Activated T-cell treated with anti-CD3 and anti-CD28 coated beads, Interleukin-2, amount 50 U/mL, for 1 hour (primary cell): ENCODE data around the gene IFNA1.
"Not testable (repeated sequence)": the region's sequence is repeated elsewhere in the genome, so short reads cannot be mapped to it uniquely, and the experiment has no call there.

Experiments used
- DNase-seq: peaks from one replicate; pipeline ENCODE4 v3.0.0-alpha.2; 2020

The IFNA1 gene

GRCh38 chr9:21449312-21449711 is 9.1 kb downstream of the IFNA1 start:
- DNase-seq, result not testable (repeated sequence)

DNA sequence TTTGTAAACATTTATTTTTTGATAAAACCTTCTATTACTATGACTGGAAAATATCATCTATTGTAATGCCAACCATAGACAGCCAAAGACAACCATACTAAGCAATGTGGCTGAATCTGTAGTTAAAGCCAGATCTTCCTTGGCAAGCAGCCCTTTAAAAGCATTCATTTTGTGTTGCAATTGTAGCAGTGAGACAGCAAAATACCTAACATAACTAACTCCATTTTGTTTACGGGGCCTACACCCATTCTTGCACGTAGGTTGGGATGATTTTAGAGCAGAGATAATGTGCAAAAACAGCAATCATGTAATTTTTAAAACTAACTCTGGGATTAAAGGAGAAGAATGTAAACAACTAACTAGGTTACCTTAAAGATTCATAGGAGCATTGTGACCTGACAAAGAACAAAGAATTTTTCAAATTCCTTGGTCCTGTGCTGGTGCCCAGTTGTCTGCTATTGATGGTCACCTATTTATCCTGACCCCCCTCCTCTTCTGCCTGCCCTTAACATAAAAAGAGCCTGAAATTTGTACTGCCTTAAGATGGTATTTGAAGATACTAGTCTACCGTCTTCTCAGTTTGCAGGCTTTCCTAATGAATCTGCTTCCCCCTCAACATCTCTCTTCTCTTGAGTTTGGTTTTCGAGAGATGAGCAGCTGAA is 10.6 kb downstream of the IFNA1 start:
- DNase-seq, result no peak

DNA sequence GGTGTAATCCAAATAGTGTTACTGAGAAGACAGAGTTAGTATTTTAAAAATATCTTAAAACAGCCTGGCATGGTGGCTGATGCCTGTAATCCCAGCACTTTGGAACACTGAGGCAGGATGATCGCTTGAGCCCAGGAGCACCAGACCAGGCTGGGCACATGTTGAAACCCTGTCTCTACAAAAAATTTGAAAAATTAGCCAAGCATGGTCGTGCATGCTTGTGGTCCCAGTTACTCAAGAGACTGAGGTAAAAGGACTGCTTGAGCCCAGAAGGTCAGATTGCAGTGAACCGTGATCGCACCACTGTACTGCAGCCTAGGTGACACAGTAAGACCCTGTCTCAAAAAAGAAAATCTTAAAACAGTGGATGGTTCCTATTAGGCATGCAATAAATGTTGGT is 12.4 kb downstream of the IFNA1 start:
- DNase-seq, result no peak

- no peak for DNase-seq
Observed at GRCh38 chr9:21454149-21454548, 13.9 kb downstream of the IFNA1 start.

GRCh38 chr9:21455320-21455719 is 15.1 kb downstream of the IFNA1 start:
- DNase-seq, result no peak

DNA sequence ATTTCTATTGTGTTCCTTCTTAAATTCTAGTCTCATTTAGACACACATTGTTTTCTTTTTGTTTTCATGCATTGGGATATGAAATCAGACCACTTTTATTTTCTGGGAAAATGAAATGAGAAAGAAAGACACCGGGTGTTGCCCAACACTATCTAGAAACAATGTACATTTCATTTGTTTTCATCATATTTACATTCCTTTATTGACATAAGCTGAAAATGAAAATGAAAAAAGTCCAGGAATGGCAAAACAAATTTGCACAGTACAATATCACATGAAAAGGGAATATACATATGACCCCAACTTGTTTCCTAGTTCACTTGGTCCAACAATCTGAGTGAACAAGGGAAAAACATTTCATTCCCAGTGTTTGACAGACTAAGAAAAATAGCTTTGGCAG is 21.1 kb downstream of the IFNA1 start:
- no peak for DNase-seq

- no peak for DNase-seq
Observed at GRCh38 chr9:21465138-21465537, 24.9 kb downstream of the IFNA1 start.

DNA sequence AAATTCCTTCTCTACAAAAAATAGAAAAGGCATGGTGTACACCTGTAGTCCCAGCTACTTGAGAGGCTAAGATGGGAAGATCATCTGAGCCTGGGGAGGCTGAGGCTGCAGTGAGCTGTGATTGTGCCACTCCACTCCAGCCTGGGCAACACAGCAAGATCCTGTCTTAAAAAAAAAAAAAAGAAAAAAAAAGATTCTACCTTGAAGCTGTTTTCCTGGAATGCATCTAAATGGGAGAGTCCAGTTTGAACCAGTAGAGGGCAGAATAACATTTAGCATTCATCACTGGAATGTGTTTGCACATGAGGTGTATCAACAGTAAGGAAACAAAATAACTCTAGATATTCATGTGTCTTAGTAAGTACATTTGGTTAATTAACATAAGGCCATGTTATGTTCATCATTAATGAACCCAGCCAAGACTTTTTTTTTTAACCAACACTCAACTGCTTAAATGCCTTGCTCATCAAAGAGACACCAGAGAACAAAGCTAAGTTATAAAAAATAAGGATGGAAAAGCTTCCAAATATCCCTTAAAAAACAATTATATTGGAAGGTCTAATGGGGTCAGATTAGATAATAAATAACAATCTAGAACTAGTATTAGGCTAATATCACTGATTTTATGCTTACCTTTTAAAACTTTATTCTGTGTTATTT is 25.8 kb downstream of the IFNA1 start:
- DNase-seq, result no peak

GRCh38 chr9:21470126-21470525 is 29.9 kb downstream of the IFNA1 start:
- DNase-seq, result no peak

DNA sequence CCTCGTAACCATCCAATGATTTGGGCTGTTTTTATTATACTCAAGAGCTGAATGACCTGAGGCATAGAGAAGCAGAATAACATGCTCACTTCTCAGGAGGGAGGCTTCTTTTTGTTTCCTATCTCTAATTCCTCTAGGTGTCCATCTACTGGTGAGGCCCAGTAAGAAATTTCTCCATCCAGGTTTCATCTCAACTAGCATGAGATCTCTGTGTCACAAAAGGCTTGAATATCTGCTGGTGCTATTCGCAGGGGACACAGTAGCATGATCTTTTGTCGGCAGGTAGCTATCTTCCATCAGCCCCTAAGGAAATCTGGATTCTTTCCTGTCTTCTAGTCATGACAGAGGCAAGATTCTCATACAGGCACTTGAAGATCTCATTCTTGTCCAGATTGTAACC is 33.0 kb downstream of the IFNA1 start:
- no peak for DNase-seq

DNA sequence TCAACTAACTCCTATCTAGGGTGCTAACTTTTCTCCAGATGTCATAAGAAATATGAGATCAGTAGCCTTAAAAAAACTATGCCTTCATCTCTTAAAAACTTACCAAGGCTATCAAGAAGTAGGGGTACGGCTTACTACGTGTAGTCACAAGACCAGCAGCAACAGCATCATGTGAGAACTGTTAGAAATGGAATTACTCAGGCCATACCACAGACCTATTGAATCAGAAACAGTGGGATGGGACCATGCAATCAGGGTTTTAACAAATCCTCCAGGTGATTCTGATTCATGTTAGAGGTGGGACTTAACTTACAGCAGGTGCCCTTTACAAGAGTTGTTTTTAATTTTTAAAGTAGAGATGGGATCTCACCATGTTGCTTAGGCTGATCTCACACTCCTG is 37.2 kb downstream of the IFNA1 start:
- DNase-seq, result no peak

DNA sequence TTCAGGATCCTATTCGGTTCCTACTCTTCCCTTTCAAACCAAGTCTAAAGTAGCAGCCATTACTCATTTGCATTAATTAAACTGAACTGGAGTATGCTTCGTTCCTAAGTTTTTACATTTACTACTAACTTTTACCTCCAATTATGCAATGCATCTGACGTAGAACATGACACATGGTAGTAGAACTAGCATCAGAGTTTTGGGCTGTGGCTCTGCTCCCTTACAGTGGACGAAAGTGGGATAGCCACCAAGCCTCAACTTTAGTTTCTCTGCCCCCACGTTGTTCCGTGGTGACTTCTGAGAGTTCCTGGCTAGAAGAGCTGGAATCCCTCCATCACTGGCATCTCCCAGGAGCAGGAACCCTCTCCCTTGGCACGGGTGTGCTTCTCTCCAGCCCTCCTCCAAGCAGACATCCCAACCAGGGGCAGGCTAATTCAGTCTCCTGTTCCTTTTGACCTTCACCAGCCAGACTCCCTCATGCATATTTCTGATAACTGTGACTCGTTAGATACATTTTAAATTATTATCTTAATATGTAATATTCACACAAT is 39.0 kb downstream of the IFNA1 start:
- no peak for DNase-seq

DNA sequence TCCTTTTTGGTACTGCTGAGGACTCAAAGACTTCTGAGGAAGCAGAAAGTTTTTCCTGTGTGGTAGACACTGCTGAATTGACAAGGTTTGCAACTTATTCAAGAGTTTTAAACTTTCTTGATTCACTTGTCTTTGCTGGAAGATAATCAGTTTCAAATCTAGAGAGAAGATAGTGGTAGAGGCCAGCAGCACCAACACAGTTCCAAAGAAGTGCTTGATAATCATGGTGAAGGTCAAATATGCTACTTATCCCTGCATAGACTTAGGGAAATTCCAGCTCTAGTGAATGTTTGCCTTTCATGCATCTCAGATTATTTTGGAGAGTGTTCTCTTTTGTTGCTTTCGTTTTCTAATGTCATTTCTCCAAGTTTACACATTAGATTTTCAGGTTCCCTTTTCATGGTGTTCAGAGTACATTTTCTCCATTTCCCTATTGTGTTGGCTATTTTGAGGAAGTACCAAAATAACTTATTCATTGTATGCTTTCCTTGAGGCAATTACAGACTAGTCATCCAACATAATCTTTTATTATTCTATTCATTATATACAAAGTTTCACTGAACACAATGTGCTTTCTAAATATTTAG is 41.3 kb downstream of the IFNA1 start:
- DNase-seq, result no peak

GRCh38 chr9:21482213-21482612 is 42.0 kb downstream of the IFNA1 start, which contains the start of gene IFNE:
IFNE (minus strand) TSS chr9:21482313; CDS start chr9:21481694, 619 bp downstream.
- no peak for DNase-seq
